H1 (cell line): ENCODE measurements around the gene LIPM. TPM values are rescaled to one million over a fixed set of nuclear protein-coding genes. Genes with fewer than 3 reads are reported as not detected.

Source experiments
- CTCF ChIA-PET: fragments of 300-600 bp; sonication (Branson Sonifier 250); formaldehyde crosslinking; loops from one replicate; lab custom pipeline; 2021; ENCODE audit not compliant: partially characterized antibody; lab: Charles Lee
- POLR2A ChIA-PET: fragments of 300-600 bp; sonication (Branson Sonifier 250); formaldehyde crosslinking; loops from one replicate; lab custom pipeline; 2021; ENCODE audit warnings: inconsistent platforms; ENCODE audit not compliant: partially characterized antibody; lab: Charles Lee
- DNase-seq, 2 experiments: peaks; one replicate each; pipeline versions ENCODE4 v3.0.0 to v3.0.0-alpha.2; 2010 to 2022; ENCODE audit warnings: low spot score in 2 of 2, low read depth in 1 of 2, mixed read lengths in 1 of 2
- FAIRE-seq: peaks from 2 replicates; lab custom pipeline; 2011; peaks lifted over from hg19 to GRCh38; lab: Jason Lieb, UNC
- H2AFZ ChIP-seq: 2 replicates; pipeline ENCODE4 v1.8.1; 2012; ENCODE audit warnings: low read length, inconsistent platforms
- H2AK5ac ChIP-seq: 2 replicates; pipeline ENCODE4 v1.6.1; 2013; ENCODE audit warnings: low read depth, low read length
- H2BK120ac ChIP-seq: replicated peaks from 2 replicates; pipeline ENCODE3; 2013; ENCODE audit warnings: low read depth, low read length, inconsistent platforms
- H2BK12ac ChIP-seq: 2 replicates; pipeline ENCODE4 v1.6.1; 2013; ENCODE audit warnings: low read depth, low read length
- H2BK15ac ChIP-seq: 2 replicates; pipeline ENCODE4 v1.6.1; 2013; ENCODE audit warnings: low read length
- H2BK20ac ChIP-seq: 2 replicates; pipeline ENCODE4 v1.6.1; 2013; ENCODE audit warnings: low read length
- H2BK5ac ChIP-seq: 2 replicates; pipeline ENCODE4 v1.6.1; 2013; ENCODE audit warnings: low read depth, low read length
- H3K14ac ChIP-seq: 2 replicates; pipeline ENCODE4 v1.6.1; 2013; ENCODE audit warnings: inconsistent platforms; ENCODE audit not compliant: insufficient read length
- H3K18ac ChIP-seq: 2 replicates; pipeline ENCODE4 v1.6.1; 2013; ENCODE audit warnings: low read length; ENCODE audit errors: extremely low read depth
- H3K23ac ChIP-seq: 2 replicates; pipeline ENCODE4 v1.6.1; 2013; ENCODE audit warnings: inconsistent platforms; ENCODE audit not compliant: insufficient read length
- H3K23me2 ChIP-seq: 2 replicates; pipeline ENCODE4 v1.6.1; 2013; ENCODE audit warnings: low read depth, low read length
- H3K27ac ChIP-seq: 2 replicates; pipeline ENCODE4 v1.6.1; 2011; ENCODE audit warnings: low read depth, low read length, inconsistent platforms
- H3K27me3 ChIP-seq, 4 experiments: replicated peaks in 1 of 4; 1 replicate in 1 of 4; 2 replicates in 3 of 4; pipeline versions ENCODE4 v1.6.1 to v1.8.1; 2011 to 2013; ENCODE audit warnings: low read length in 3 of 4, mild to moderate bottlenecking in 3 of 4, inconsistent platforms in 2 of 4, mixed read lengths in 2 of 4, moderate library complexity in 1 of 4; ENCODE audit not compliant: control insufficient read depth in 3 of 4, insufficient read depth in 3 of 4; ENCODE audit errors: extremely low read depth in 1 of 4
- H3K36me3 ChIP-seq, 4 experiments: 2 replicates each; pipeline versions ENCODE4 v1.6.1 to v1.8.1; 2011 to 2013; ENCODE audit warnings: mild to moderate bottlenecking in 4 of 4, low read length in 3 of 4, moderate library complexity in 2 of 4, control low read depth in 1 of 4, inconsistent platforms in 1 of 4; ENCODE audit not compliant: insufficient read depth in 4 of 4, control insufficient read depth in 2 of 4
- H3K4ac ChIP-seq: replicated peaks from 2 replicates; pipeline ENCODE3; 2013; ENCODE audit warnings: low read length, low read depth, mixed read lengths, inconsistent platforms; ENCODE audit not compliant: insufficient read length
- H3K4me1 ChIP-seq, 4 experiments: replicated peaks in 1 of 4; 1 replicate in 1 of 4; 2 replicates in 3 of 4; pipeline versions ENCODE4 v1.6.1 to v1.8.1; 2011 to 2013; ENCODE audit warnings: low read length in 3 of 4, inconsistent platforms in 2 of 4, mixed read lengths in 1 of 4; ENCODE audit not compliant: insufficient read depth in 4 of 4, control insufficient read depth in 3 of 4
- H3K4me2 ChIP-seq, 2 experiments: 2 replicates each; pipeline versions ENCODE4 v1.6.1 to v1.8.1; 2011 to 2013; ENCODE audit warnings: low read depth in 2 of 2, low read length in 2 of 2, control low read depth in 1 of 2, inconsistent platforms in 1 of 2, mild to moderate bottlenecking in 1 of 2; ENCODE audit not compliant: insufficient read depth in 1 of 2
- H3K4me3 ChIP-seq, 4 experiments: fragments of 200-600, 300-600 bp in 1 of 4; sonication (generic), shearing (Covaris generic), sonication (Bioruptor Twin) in 1 of 4; 2 replicates each; pipeline versions ENCODE4 v1.5.1 to v1.8.1; 2011 to 2016; ENCODE audit warnings: low read length in 4 of 4, low read depth in 3 of 4, control low read depth in 2 of 4, inconsistent platforms in 2 of 4, mild to moderate bottlenecking in 2 of 4, mixed read lengths in 1 of 4, moderate library complexity in 1 of 4; ENCODE audit not compliant: insufficient read depth in 2 of 4; ENCODE audit errors: extremely low read depth in 1 of 4
- H3K56ac ChIP-seq: replicated peaks from 2 replicates; pipeline ENCODE3; 2013; ENCODE audit warnings: low read depth, mild to moderate bottlenecking, mixed read lengths, low read length, inconsistent platforms; ENCODE audit not compliant: insufficient read length
- H3K79me1 ChIP-seq: 2 replicates; pipeline ENCODE4 v1.6.1; 2013; ENCODE audit warnings: low read depth, low read length, control low read depth
- H3K79me2 ChIP-seq, 2 experiments: 2 replicates each; pipeline versions ENCODE4 v1.6.1 to v1.8.1; 2012 to 2013; ENCODE audit warnings: low read length in 2 of 2, mild to moderate bottlenecking in 2 of 2, inconsistent platforms in 1 of 2; ENCODE audit not compliant: insufficient read depth in 2 of 2, control insufficient read depth in 1 of 2
- H3K9ac ChIP-seq, 4 experiments: replicated peaks in 1 of 4; 1 replicate in 1 of 4; 2 replicates in 3 of 4; pipeline versions ENCODE4 v1.6.1 to v1.8.1; 2011 to 2013; ENCODE audit warnings: low read depth in 3 of 4, low read length in 3 of 4, control low read depth in 2 of 4, mild to moderate bottlenecking in 2 of 4, moderate library complexity in 2 of 4, inconsistent platforms in 1 of 4; ENCODE audit errors: extremely low read depth in 1 of 4
- H3K9me3 ChIP-seq, 2 experiments: 2 replicates each; pipeline versions ENCODE4 v1.6.1 to v1.8.1; 2012 to 2013; ENCODE audit warnings: mild to moderate bottlenecking in 2 of 2, moderate library complexity in 2 of 2, control low read depth in 1 of 2, inconsistent platforms in 1 of 2, low read depth in 1 of 2, low read length in 1 of 2, mixed read lengths in 1 of 2; ENCODE audit not compliant: insufficient read depth in 2 of 2
- H4K20me1 ChIP-seq, 2 experiments: replicated peaks in 1 of 2; 2 replicates each; pipeline versions ENCODE3 to v1.8.1; 2011 to 2013; ENCODE audit warnings: inconsistent platforms in 2 of 2, low read length in 2 of 2, mild to moderate bottlenecking in 1 of 2; ENCODE audit not compliant: insufficient read depth in 2 of 2, control insufficient read depth in 1 of 2
- H4K5ac ChIP-seq: 2 replicates; pipeline ENCODE4 v1.6.1; 2013; ENCODE audit warnings: low read length, low read depth, mixed read lengths, inconsistent platforms; ENCODE audit not compliant: insufficient read length
- H4K8ac ChIP-seq: 2 replicates; pipeline ENCODE4 v1.8.0; 2013; ENCODE audit warnings: mild to moderate bottlenecking, moderate library complexity, low read length, inconsistent platforms; ENCODE audit not compliant: insufficient read depth; ENCODE audit errors: extremely low read depth
- H4K91ac ChIP-seq: replicated peaks from 2 replicates; pipeline ENCODE3; 2013; ENCODE audit warnings: low read length, mixed read lengths, inconsistent platforms; ENCODE audit not compliant: insufficient read length
- BRCA1 ChIP-seq: IDR thresholded peaks from 2 replicates; pipeline ENCODE4 v1.6.1; 2012; ENCODE audit warnings: low read depth, low read length, improper control_type of control experiment
- CEBPB ChIP-seq: IDR thresholded peaks from 2 replicates; pipeline ENCODE4 v1.6.1; 2012; ENCODE audit warnings: low read depth, low read length
- POLR2A ChIP-seq, 2 experiments: IDR thresholded peaks; 1 replicate in 1 of 2; 2 replicates in 1 of 2; pipeline ENCODE4 v1.6.1; 2011; ENCODE audit warnings: low read depth in 2 of 2, low read length in 2 of 2, mild to moderate bottlenecking in 2 of 2; ENCODE audit errors: control extremely low read depth in 1 of 2
- TAF1 ChIP-seq: IDR thresholded peaks from 2 replicates; pipeline ENCODE4 v1.6.1; 2011; ENCODE audit warnings: mild to moderate bottlenecking, low read depth, low read length
- WGBS, 2 experiments: shearing (Covaris generic) in 1 of 2; methylation state at CpG; one replicate each; pipeline versions ENCODE4 v1.1.6 to v1.1.7; 2013 to 2015; ENCODE audit warnings: low lambda C conversion rate in 2 of 2, mixed read lengths in 2 of 2, inconsistent platforms in 1 of 2, low coverage in 1 of 2, missing lambda C conversion rate in 1 of 2; ENCODE audit not compliant: insufficient replicate concordance in 2 of 2, insufficient coverage in 1 of 2, insufficient read length in 1 of 2; ENCODE audit errors: extremely low coverage in 1 of 2, missing lambda C conversion rate in 1 of 2; 5-methylcytosine and 5-hydroxymethylcytosine counted together
- polyA plus RNA-seq, 7 experiments: library from polyadenylated mRNA; depleted of rRNA in 3 of 7; stranded (reverse) in 5 of 7; unstranded in 2 of 7; fragments of >200 nt in 5 of 7; fragments of 200-250 nt in 2 of 7; gene quantifications; 1 replicate in 5 of 7; 2 replicates in 1 of 7; 4 replicates in 1 of 7; pipeline versions ENCODE4 v1.2.1 to v1.2.3, GENCODE V29; 2011 to 2013; ENCODE audit warnings: missing spikeins in 2 of 7, mixed read lengths in 2 of 7
- total RNA-seq: library from RNA; stranded (reverse); fragmentation: NEBNext Ultra II Directional; extraction: Animal tissue kit (Norgen Biotek cat#: 25700); gene quantifications from 2 replicates; pipeline ENCODE4 v1.2.1, GENCODE V29; 2021

LIPM gene
- total and polyA plus RNA-seq, 2 of the 8 experiments (the other 6 are each of a cell fraction or from before 2014, with no cell fraction given), result not detected

GRCh38 chr10:88861036-88861435 lies 58.5 kb downstream of the LIPM start:
- no peak for FAIRE-seq
- CTCF ChIA-PET, result interaction anchor here (0.5 to 2.8 kb wide), 6 partner anchors 16 to 172 kb away, joined by 3 to 14 read pairs (median 3); no protein-coding TSS in a partner anchor
- H4K20me1 ChIP-seq, result no peaks in the 10 kb centered on the region

More at GRCh38 chr10:88861036-88861435, 58.5 kb downstream of the LIPM start:
- Histone ChIP-seq H3K4me3 (no peak overlapping the region), H2AFZ (no peak overlapping the region), H3K4me2 (no peak overlapping the region), H3K56ac (no peak overlapping the region), H2AK5ac (no peak overlapping the region), H3K14ac (no peak overlapping the region), H2BK15ac (no peak overlapping the region), H4K8ac (no peak overlapping the region), H4K91ac (no peak overlapping the region), H3K9ac (no peak overlapping the region), H4K5ac (no peak overlapping the region), H3K79me1 (no peaks in the 10 kb centered on the region), H2BK20ac (no peak overlapping the region), H3K18ac (no peak overlapping the region), H2BK5ac (no peak overlapping the region), H3K4me1 (no peaks in the 10 kb centered on the region), H3K23ac (no peak overlapping the region), H2BK12ac (no peak overlapping the region), H3K79me2 (no peaks in the 10 kb centered on the region), H3K9me3 (no peaks in the 10 kb centered on the region), H3K36me3 (no peaks in the 10 kb centered on the region), H3K27me3 (no peaks in the 10 kb centered on the region), H3K27ac (no peak overlapping the region), H2BK120ac (no peak overlapping the region), H3K4ac (no peak overlapping the region), H3K23me2 (no peaks in the 10 kb centered on the region)
- DNase-seq, result no peak
- WGBS, 2 experiments, result 55% methylated on average over 1 of the region's 1 CpG; no CpG with 5 or more reads in 1 of the 2 experiments
- POLR2A ChIA-PET, result interaction anchor here (1.2 kb wide), 1 partner anchor 19 kb away, joined by 3 read pairs; the partner anchor contains the start of gene STAMBPL1
- TF ChIP-seq CEBPB, result no peak
- TF ChIP-seq TAF1, result no peak
- TF ChIP-seq BRCA1, result no peak
- no peak for TF ChIP-seq POLR2A (IDR thresholded peaks at IDR 0.05; ENCODE audit: control extremely low read depth in 1 of 2, low read depth in 2 of 2, low read length in 2 of 2)
